Neutrophil (primary cell): ENCODE data around the gene PLOD3.

ENCODE experiments used
- H3K27ac ChIP-seq: fragments of 200-600 bp; sonication (generic); 2 replicates; pipeline ENCODE4 v1.5.1; 2016; ENCODE audit warnings: mild to moderate bottlenecking, moderate library complexity
- H3K27me3 ChIP-seq: fragments of 200-600 bp; sonication (generic); 2 replicates; pipeline ENCODE4 v1.6.0; 2016; ENCODE audit warnings: mild to moderate bottlenecking
- H3K36me3 ChIP-seq: fragments of 200-600 bp; sonication (generic); 2 replicates; pipeline ENCODE4 v1.5.1; 2017
- H3K4me1 ChIP-seq, 2 experiments: fragments of 200-600 bp in 1 of 2; sonication (generic) in 1 of 2; 1 replicate in 1 of 2; 2 replicates in 1 of 2; pipeline versions ENCODE4 v1.5.1 to v1.6.1; 2013 to 2016; ENCODE audit warnings: low read depth in 1 of 2, low read length in 1 of 2, mild to moderate bottlenecking in 1 of 2, moderate library complexity in 1 of 2; ENCODE audit not compliant: control insufficient read depth in 1 of 2, insufficient read depth in 1 of 2
- H3K4me3 ChIP-seq, 2 experiments: fragments of 200-600 bp in 1 of 2; sonication (generic) in 1 of 2; 1 replicate in 1 of 2; 2 replicates in 1 of 2; pipeline ENCODE4 v1.5.1; 2013 to 2016; ENCODE audit warnings: low read depth in 1 of 2, low read length in 1 of 2, mild to moderate bottlenecking in 1 of 2, moderate library complexity in 1 of 2
- H3K9me3 ChIP-seq: fragments of 200-600 bp; sonication (generic); 2 replicates; pipeline ENCODE4 v1.5.1; 2016
- TF ChIP-seq, protein P1 (sequence below): fragments of 200-600 bp; sonication (generic); IDR thresholded peaks from 2 replicates; pipeline ENCODE4 v1.5.1; 2016; ENCODE audit warnings: antibody characterized with exemption

PLOD3 gene

DNA sequence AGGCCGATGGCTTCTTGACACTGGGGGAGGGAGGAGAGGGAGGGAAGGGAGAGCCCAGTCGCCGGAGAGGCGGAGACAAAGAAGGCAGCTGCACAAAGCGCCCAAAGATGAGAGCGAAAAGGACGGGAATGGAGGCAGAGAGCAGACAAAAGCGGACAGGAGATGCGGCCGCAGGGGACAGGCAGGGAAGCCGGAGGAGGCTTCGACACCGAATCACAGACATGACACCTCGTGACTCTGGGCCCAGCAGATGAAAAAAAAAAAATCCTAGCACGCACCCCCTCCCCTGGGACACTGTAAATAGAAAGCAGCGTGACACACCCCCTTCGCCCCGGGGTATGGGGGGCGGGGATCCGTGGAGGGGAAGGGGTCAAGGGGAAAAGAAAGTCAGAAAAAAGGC, 38.3 kb downstream of the PLOD3 start:
- peaks cover 99% of the 10 kb centered on the region for H3K27me3 ChIP-seq
- H3K36me3 ChIP-seq: no peaks in the 10 kb centered on the region
- no peaks in the 10 kb centered on the region for H3K4me1 ChIP-seq
- no peak overlapping the region for H3K27ac ChIP-seq
- TF ChIP-seq, protein P1, sequence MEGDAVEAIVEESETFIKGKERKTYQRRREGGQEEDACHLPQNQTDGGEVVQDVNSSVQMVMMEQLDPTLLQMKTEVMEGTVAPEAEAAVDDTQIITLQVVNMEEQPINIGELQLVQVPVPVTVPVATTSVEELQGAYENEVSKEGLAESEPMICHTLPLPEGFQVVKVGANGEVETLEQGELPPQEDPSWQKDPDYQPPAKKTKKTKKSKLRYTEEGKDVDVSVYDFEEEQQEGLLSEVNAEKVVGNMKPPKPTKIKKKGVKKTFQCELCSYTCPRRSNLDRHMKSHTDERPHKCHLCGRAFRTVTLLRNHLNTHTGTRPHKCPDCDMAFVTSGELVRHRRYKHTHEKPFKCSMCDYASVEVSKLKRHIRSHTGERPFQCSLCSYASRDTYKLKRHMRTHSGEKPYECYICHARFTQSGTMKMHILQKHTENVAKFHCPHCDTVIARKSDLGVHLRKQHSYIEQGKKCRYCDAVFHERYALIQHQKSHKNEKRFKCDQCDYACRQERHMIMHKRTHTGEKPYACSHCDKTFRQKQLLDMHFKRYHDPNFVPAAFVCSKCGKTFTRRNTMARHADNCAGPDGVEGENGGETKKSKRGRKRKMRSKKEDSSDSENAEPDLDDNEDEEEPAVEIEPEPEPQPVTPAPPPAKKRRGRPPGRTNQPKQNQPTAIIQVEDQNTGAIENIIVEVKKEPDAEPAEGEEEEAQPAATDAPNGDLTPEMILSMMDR: no peak
- H3K9me3 ChIP-seq: no peaks in the 10 kb centered on the region
- no peak overlapping the region for H3K4me3 ChIP-seq

DNA sequence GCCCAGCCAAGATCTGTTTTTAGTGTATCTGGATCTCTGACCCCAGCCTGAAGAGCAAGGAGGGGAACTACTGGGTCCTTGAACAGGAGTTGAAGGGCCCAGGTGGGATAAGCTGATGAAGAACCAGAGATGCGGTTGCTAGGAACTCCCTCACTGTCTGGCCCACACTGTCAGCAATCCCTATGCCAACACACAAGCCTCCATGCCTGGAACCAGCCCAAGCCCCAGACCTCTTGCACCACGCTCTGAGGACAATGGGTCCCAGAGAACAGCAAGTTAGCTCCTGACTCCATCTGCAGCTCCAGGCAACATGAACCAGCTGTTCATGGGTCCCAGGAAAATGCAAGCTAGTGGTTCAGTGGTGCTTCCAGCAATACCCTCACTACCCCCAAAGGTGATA, 39.7 kb downstream of the PLOD3 start:
- TF ChIP-seq, protein P1: no peak
- Histone ChIP-seq H3K36me3 (no peaks in the 10 kb centered on the region), H3K27ac (no peak overlapping the region), H3K4me1 (peaks cover 0 to 4% of the 10 kb centered on the region in 2 experiments), H3K27me3 (peaks cover 100% of the 10 kb centered on the region), H3K9me3 (no peaks in the 10 kb centered on the region), H3K4me3 (no peak overlapping the region)

DNA sequence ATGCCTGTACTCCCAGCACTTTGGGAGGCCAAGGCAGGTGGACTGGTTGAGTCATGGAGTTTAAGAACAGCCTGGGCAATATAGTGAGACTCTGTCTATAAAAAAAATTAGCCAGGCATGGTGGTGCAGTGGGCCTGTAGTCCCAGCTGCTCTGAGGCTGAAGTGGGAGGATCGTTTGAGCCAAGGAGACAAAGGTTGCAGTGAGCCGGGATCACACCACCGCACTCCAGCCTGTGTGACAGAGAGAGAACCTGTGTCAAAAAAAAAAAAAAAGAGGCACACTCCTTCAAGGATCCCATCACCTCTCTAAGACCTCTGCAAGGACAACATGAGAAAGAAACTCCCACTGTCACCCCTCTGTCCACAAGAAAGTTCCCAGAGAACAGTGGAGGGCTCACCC, 41.7 kb downstream of the PLOD3 start:
- Histone ChIP-seq H3K9me3 (no peaks in the 10 kb centered on the region), H3K36me3 (no peaks in the 10 kb centered on the region), H3K4me1 (peaks cover 0 to 11% of the 10 kb centered on the region in 2 experiments), H3K4me3 (no peak overlapping the region), H3K27ac (no peak overlapping the region), H3K27me3 (peaks cover 100% of the 10 kb centered on the region)
- TF ChIP-seq, protein P1: no peak

DNA sequence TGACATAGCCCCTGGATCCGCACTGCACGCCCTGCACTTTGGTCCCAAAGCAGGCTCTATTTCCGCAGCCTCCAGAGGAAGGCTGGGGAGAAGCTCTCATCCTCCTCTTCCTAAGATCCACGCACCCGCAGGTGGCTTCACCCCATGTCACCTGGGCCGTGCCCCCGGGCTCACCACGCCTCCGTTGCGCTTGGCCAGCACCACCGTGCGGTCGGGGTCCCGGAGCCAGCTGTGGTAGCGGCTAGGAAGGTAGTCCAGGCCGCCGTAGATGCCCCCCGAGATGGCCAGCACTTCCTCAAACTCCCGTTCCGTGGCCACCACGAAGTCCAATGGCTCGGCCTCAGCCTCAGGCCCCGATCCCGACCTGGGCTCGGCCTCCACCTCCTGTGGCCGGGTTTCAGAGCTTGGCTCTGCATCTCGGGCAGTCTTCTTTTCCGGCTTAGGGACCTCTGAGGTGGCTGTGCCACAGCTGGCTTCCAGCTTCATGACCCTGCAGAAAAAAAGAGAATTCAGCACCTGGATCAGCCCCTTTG, 43.0 kb downstream of the PLOD3 start:
- no peak overlapping the region for H3K27ac ChIP-seq
- peaks cover 0 to 11% of the 10 kb centered on the region in 2 experiments for H3K4me1 ChIP-seq
- H3K4me3 ChIP-seq: no peak overlapping the region
- no peaks in the 10 kb centered on the region for H3K9me3 ChIP-seq
- H3K27me3 ChIP-seq: peaks cover 100% of the 10 kb centered on the region
- TF ChIP-seq, protein P1: no peak
- H3K36me3 ChIP-seq: no peaks in the 10 kb centered on the region

DNA sequence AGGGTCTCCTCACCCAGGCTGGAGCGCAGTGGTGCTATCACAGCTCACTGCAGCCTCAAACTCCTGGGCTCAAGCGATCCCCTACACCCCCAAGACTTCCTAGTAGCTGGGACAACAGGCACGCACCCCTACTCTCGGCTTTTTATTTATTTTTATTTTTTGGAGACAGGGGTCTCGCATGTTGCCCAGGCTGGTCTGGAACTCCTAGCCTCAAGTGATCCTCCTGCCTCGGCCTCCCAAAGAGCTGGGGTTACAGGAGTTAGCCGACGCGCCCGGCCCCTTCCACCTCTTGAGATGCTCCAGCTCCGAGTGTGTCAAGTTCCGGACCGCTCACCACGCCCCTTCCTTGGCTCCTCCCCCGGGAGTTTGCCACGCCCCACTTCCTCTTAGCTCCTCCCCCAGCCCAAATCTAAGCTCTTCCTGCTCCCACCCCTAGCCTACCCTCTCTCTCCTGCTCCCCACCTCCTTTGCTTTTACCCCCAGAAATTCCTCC, 43.6 kb downstream of the PLOD3 start:
- Histone ChIP-seq H3K9me3 (no peaks in the 10 kb centered on the region), H3K27ac (no peak overlapping the region), H3K4me1 (peaks cover 0 to 11% of the 10 kb centered on the region in 2 experiments), H3K27me3 (peaks cover 100% of the 10 kb centered on the region), H3K4me3 (no peak overlapping the region), H3K36me3 (no peaks in the 10 kb centered on the region)
- TF ChIP-seq, protein P1: no peak
